OCI-LY7 (cell line): Measurements from ENCODE around the gene ZNF628.

Experiments
- CTCF ChIP-seq: fragments of 200-600 bp; sonication (generic); conservative IDR thresholded peaks from 2 replicates; pipeline ENCODE4 v1.5.1; 2014; ENCODE audit warnings: mild to moderate bottlenecking, antibody characterized with exemption, low read length, moderate library complexity, mixed read lengths
- EZH2phosphoT487 ChIP-seq: fragments of 200-600 bp; sonication (generic); IDR thresholded peaks from 2 replicates; pipeline ENCODE4 v1.6.1; 2018; ENCODE audit warnings: low read depth, borderline replicate concordance, mild to moderate bottlenecking, mixed run types, antibody characterized with exemption, low read length, moderate library complexity, mixed read lengths

GRCh38 chr19:55488986-55489710, 12.7 kb downstream of the ZNF628 start:
- TF ChIP-seq CTCF (no peak), EZH2phosphoT487 (no peak)
